HCT116 (cell line): ENCODE results near the gene CDKN1A. TPM values are rescaled to one million over a fixed set of nuclear protein-coding genes. Genes with fewer than 3 reads are reported as not detected.

Source experiments
- ATAC-seq: fragments of 200-7000 bp; cut with Tn5 transposase; 2 replicates; pipeline ENCODE4 v1.9.1; 2020; ENCODE audit warnings: mild to moderate bottlenecking, moderate library complexity
- BruUV-seq: library from RNA; stranded (reverse); fragments of 400-500 nt; replicated peaks from 2 replicates; lab custom pipeline; 2021; lab: Mats Ljungman, UMichigan
- CTCF ChIA-PET: fragments of 300-600 bp; sonication (Branson Sonifier 250); formaldehyde crosslinking; loops from one replicate; lab custom pipeline; 2021; ENCODE audit warnings: antibody characterized with exemption; lab: Charles Lee
- POLR2A ChIA-PET: fragments of 300-600, 350-600 bp; sonication (Branson Sonifier 250); formaldehyde crosslinking; loops from one replicate; lab custom pipeline; 2021; ENCODE audit warnings: antibody characterized with exemption; lab: Charles Lee
- RAD21 ChIA-PET, 2 experiments: fragments of 300-600 bp; sonication (Branson Sonifier 250); formaldehyde crosslinking; loops; one replicate each; lab custom pipeline; 2023; ENCODE audit warnings: low total read pairs in 2 of 2; ENCODE audit not compliant: uncharacterized antibody in 2 of 2, unreplicated experiment in 2 of 2, low non-redundant PET in 1 of 2; lab: Charles Lee
- DNase-seq: peaks from one replicate; pipeline ENCODE4 v3.0.0-alpha.2; 2010; ENCODE audit warnings: low read depth, low spot score
- H2AFZ ChIP-seq: fragments of 200-600 bp; shearing (Covaris generic), sonication (generic); 2 replicates; pipeline ENCODE4 v1.6.1; 2017; ENCODE audit warnings: low read depth, mixed run types, mixed read lengths, antibody characterized with exemption, low read length; ENCODE audit not compliant: poor library complexity, severe bottlenecking
- H3K27ac ChIP-seq: 2 replicates; pipeline ENCODE4 v1.5.1; 2012; ENCODE audit warnings: low read depth, low read length
- H3K27me3 ChIP-seq: fragments of 200-600 bp; sonication (generic); 2 replicates; pipeline ENCODE4 v1.6.1; 2016; ENCODE audit warnings: mixed run types, low read length, mixed read lengths; ENCODE audit not compliant: insufficient read depth
- H3K36me3 ChIP-seq, 2 experiments: fragments of 200-500 bp in 1 of 2; fragments of 200-600 bp in 1 of 2; sonication (Bioruptor generic) in 1 of 2; sonication (generic) in 1 of 2; 2 replicates each; pipeline versions ENCODE4 v1.5.1 to v1.6.1; 2014 to 2016; ENCODE audit warnings: low read length in 2 of 2, inconsistent platforms in 1 of 2, mixed read lengths in 1 of 2, mixed run types in 1 of 2; ENCODE audit not compliant: insufficient read depth in 2 of 2, control insufficient read depth in 1 of 2
- H3K4me1 ChIP-seq, 2 experiments: fragments of 200-600 bp in 1 of 2; sonication (generic) in 1 of 2; 2 replicates each; pipeline versions ENCODE4 v1.5.1 to v1.6.1; 2012 to 2017; ENCODE audit warnings: low read length in 2 of 2, inconsistent platforms in 1 of 2, mild to moderate bottlenecking in 1 of 2, mixed read lengths in 1 of 2, mixed run types in 1 of 2, moderate library complexity in 1 of 2; ENCODE audit not compliant: insufficient read depth in 2 of 2, control insufficient read depth in 1 of 2
- H3K4me2 ChIP-seq: fragments of 200-600 bp; sonication (generic); 2 replicates; pipeline ENCODE4 v1.6.1; 2017; ENCODE audit warnings: mixed run types, low read length, mixed read lengths
- H3K4me3 ChIP-seq, 2 experiments: fragments of 200-600 bp in 1 of 2; sonication (generic) in 1 of 2; replicated peaks in 1 of 2; 2 replicates each; pipeline ENCODE4 v1.5.1; 2011 to 2016; ENCODE audit warnings: low read length in 2 of 2, control low read depth in 1 of 2, low read depth in 1 of 2, mild to moderate bottlenecking in 1 of 2, mixed read lengths in 1 of 2, mixed run types in 1 of 2
- H3K79me2 ChIP-seq: fragments of 200-600 bp; sonication (generic); 2 replicates; pipeline ENCODE4 v1.6.1; 2017; ENCODE audit warnings: mild to moderate bottlenecking, mixed run types, low read length, moderate library complexity, mixed read lengths; ENCODE audit not compliant: insufficient read depth
- H3K9ac ChIP-seq: fragments of 200-600 bp; sonication (generic); 2 replicates; pipeline ENCODE4 v1.6.1; 2016; ENCODE audit warnings: low read length, mixed read lengths
- H3K9me2 ChIP-seq: fragments of 200-600 bp; sonication (generic), shearing (Covaris generic); 2 replicates; pipeline ENCODE4 v1.6.1; 2017; ENCODE audit warnings: mixed run types, mild to moderate bottlenecking, moderate library complexity; ENCODE audit not compliant: insufficient read depth
- H3K9me3 ChIP-seq, 2 experiments: fragments of 200-500 bp in 1 of 2; fragments of 200-600 bp in 1 of 2; sonication (Bioruptor generic) in 1 of 2; sonication (generic) in 1 of 2; 2 replicates each; pipeline ENCODE4 v1.6.1; 2014 to 2017; ENCODE audit warnings: low read length in 2 of 2, mixed read lengths in 2 of 2, inconsistent platforms in 1 of 2, low read depth in 1 of 2, mild to moderate bottlenecking in 1 of 2, mixed run types in 1 of 2, moderate library complexity in 1 of 2; ENCODE audit not compliant: control insufficient read depth in 1 of 2, insufficient read depth in 1 of 2
- H4K20me1 ChIP-seq: fragments of 200-600 bp; sonication (generic), shearing (Covaris generic); 2 replicates; pipeline ENCODE4 v1.6.1; 2017; ENCODE audit warnings: mixed run types, mild to moderate bottlenecking, moderate library complexity; ENCODE audit not compliant: insufficient read depth
- CBX3 ChIP-seq: IDR thresholded peaks from 2 replicates; pipeline ENCODE4 v1.6.1; 2012; ENCODE audit warnings: low read depth
- CEBPB ChIP-seq: IDR thresholded peaks from 2 replicates; pipeline ENCODE4 v1.6.1; 2012; ENCODE audit warnings: low read depth
- EGR1 ChIP-seq: IDR thresholded peaks from 2 replicates; pipeline ENCODE4 v1.6.1; 2012; ENCODE audit warnings: low read depth
- EZH2phosphoT487 ChIP-seq: fragments of 200-600 bp; IDR thresholded peaks from 2 replicates; pipeline ENCODE4 v1.6.1; 2018; ENCODE audit warnings: antibody characterized with exemption, borderline replicate concordance
- JUND ChIP-seq: IDR thresholded peaks from 2 replicates; pipeline ENCODE4 v1.6.1; 2012
- POLR2A ChIP-seq: IDR thresholded peaks from 2 replicates; pipeline ENCODE4 v1.7.0; 2011; ENCODE audit warnings: borderline replicate concordance; ENCODE audit not compliant: insufficient read depth, insufficient read length; ENCODE audit errors: extremely low read depth
- POLR2AphosphoS5 ChIP-seq: IDR thresholded peaks from 2 replicates; pipeline ENCODE4 v1.6.1; 2011; ENCODE audit warnings: mild to moderate bottlenecking, low read depth, low read length, moderate library complexity
- RAD21 ChIP-seq: IDR thresholded peaks from 2 replicates; pipeline ENCODE4 v1.6.1; 2012; ENCODE audit warnings: low read depth, mild to moderate bottlenecking
- REST ChIP-seq: IDR thresholded peaks from 2 replicates; pipeline ENCODE4 v1.6.1; 2012; ENCODE audit warnings: low read depth
- TCF7L2 ChIP-seq: IDR thresholded peaks from 2 replicates; pipeline ENCODE4 v1.7.0; 2011; ENCODE audit warnings: borderline replicate concordance, inconsistent platforms; ENCODE audit not compliant: insufficient read depth, insufficient read length; ENCODE audit errors: extremely low read depth
- YY1 ChIP-seq: IDR thresholded peaks from 2 replicates; pipeline ENCODE4 v1.6.1; 2011; ENCODE audit warnings: low read length, low read depth, moderate library complexity, mild to moderate bottlenecking; ENCODE audit not compliant: insufficient replicate concordance; ENCODE audit errors: extremely low read depth
- ZBTB33 ChIP-seq: IDR thresholded peaks from 2 replicates; pipeline ENCODE4 v1.6.1; 2011; ENCODE audit warnings: mild to moderate bottlenecking, low read length, moderate library complexity; ENCODE audit not compliant: insufficient replicate concordance; ENCODE audit errors: extremely low read depth
- ZFX ChIP-seq: fragments of 450-650 bp; IDR thresholded peaks from 2 replicates; pipeline ENCODE4 v1.6.1; 2017
- ZNF274 ChIP-seq: fragments of 200-500 bp; sonication (Bioruptor generic); IDR thresholded peaks from 2 replicates; pipeline ENCODE4 v1.6.1; 2014; ENCODE audit warnings: mild to moderate bottlenecking, low read depth, low read length, inconsistent platforms
- intact Hi-C: fragments of 100-400 bp; cut with micrococcal nuclease; formaldehyde crosslinking; loops from 2 replicates; pipeline ENCODE4 v1.10.0; 2022
- total RNA-seq: library from RNA; stranded (reverse); gene quantifications from one replicate; pipeline ENCODE4 v1.2.1, GENCODE V29; 2021; ENCODE audit not compliant: unreplicated experiment
- TF ChIP-seq, protein P1 (sequence below): IDR thresholded peaks from 2 replicates; pipeline ENCODE4 v1.6.1; 2012

Gene CDKN1A
- total RNA-seq, 1 experiment from 2014 or later, result 179 TPM

DNA sequence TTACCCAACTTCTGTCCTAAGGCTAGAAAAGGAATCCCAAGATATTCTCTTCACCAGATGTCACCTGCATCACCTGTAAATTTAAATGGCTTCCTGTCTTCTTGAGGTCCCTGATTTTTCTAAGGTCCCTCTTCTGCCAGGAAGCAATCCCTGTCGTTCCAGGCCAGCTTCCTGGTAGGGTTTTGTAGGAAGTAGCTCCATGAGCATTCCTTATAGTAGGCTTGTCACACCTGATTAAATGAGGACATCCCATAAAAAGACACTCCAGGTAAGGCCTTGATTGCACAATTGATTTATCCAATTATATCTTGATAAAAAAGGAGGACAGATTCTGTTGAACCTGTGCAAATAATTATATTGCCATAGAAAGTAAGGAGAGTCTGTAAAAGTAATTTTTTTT lies 27.8 kb downstream of the CDKN1A start:
- Histone ChIP-seq H3K9me3 (no peaks in the 10 kb centered on the region), H3K9me2 (no peaks in the 10 kb centered on the region), H3K4me3 (no peak overlapping the region), H3K27ac (no peak overlapping the region), H3K36me3 (no peaks in the 10 kb centered on the region), H3K27me3 (no peaks in the 10 kb centered on the region), H3K9ac (no peak overlapping the region), H3K4me1 (peaks cover 0 to 6% of the 10 kb centered on the region in 2 experiments; a peak in 2 of 4 replicates), H3K79me2 (no peaks in the 10 kb centered on the region), H2AFZ (no peak overlapping the region), H4K20me1 (no peaks in the 10 kb centered on the region), H3K4me2 (no peak overlapping the region)
- ChIA-PET POLR2A (no interaction called here), RAD21 (no interaction called here)
- no TSS peak for BruUV-seq
- ATAC-seq (no peak), DNase-seq (no peak)
- intact Hi-C loops, result no loop called here
- no peak for TF ChIP-seq POLR2A
- no peak for TF ChIP-seq CBX3
- no peak for TF ChIP-seq ZNF274
- TF ChIP-seq POLR2AphosphoS5, result no peak
- no peak for TF ChIP-seq EGR1
- no peak for TF ChIP-seq CEBPB
- no peak for TF ChIP-seq EZH2phosphoT487
- no peak for TF ChIP-seq YY1
- TF ChIP-seq, protein P1, sequence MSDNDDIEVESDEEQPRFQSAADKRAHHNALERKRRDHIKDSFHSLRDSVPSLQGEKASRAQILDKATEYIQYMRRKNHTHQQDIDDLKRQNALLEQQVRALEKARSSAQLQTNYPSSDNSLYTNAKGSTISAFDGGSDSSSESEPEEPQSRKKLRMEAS, result no peak
- TF ChIP-seq TCF7L2, result no peak
- no peak for TF ChIP-seq RAD21
- TF ChIP-seq ZFX, result no peak
- TF ChIP-seq, all 23 proteins: peak for 0
- CTCF ChIA-PET, result interaction anchor here (1.4 kb wide), 1 partner anchor 53 kb away, joined by 3 read pairs; no protein-coding TSS in a partner anchor

GRCh38 chr6:36712816-36713215 lies 34.3 kb downstream of the CDKN1A start:
- no TSS peak for BruUV-seq
- no peaks in the 10 kb centered on the region for H3K36me3 ChIP-seq
- H3K9me3 ChIP-seq, result no peaks in the 10 kb centered on the region
- DNase-seq (no peak), ATAC-seq (no peak)
- no peaks in the 10 kb centered on the region for H3K9me2 ChIP-seq
- intact Hi-C loops, result no loop called here
- H3K27me3 ChIP-seq, result no peaks in the 10 kb centered on the region
- ChIA-PET POLR2A (no interaction called here), RAD21 (no interaction called here), CTCF (no interaction called here)
- H3K9ac ChIP-seq, result no peak overlapping the region
- no peak overlapping the region for H3K4me2 ChIP-seq
- H3K4me1 ChIP-seq, result 0 out of 4 replicates have a peak, but pooled peaks cover 0 to 6% of the 10 kb centered on the region in 2 experiments
- H3K79me2 ChIP-seq, result no peaks in the 10 kb centered on the region
- H2AFZ ChIP-seq, result no peak overlapping the region
- H4K20me1 ChIP-seq, result no peaks in the 10 kb centered on the region
- H3K4me3 ChIP-seq, result no peak overlapping the region
- H3K27ac ChIP-seq, result no peak overlapping the region
- TF ChIP-seq REST (no peak), CEBPB (no peak), POLR2A (no peak), CBX3 (no peak), JUND (no peak), YY1 (no peak), EGR1 (no peak), ZBTB33 (no peak)
